Esophagus squamous epithelium (tissue), 4 donors: ENCODE measurements around the gene HSBP1L1.

Experiments
- POLR2A ChIP-seq, 4 donors: fragments of 450-650 bp; IDR thresholded peaks; one replicate each; pipeline ENCODE4 v1.6.1; 2017; ENCODE audit warnings: antibody characterized with exemption in 4 of 4, mild to moderate bottlenecking in 4 of 4, moderate library complexity in 3 of 4
- TF ChIP-seq, protein P1 (sequence below), 6 experiments: fragments of 450-650 bp in 4 of 6; fragments of 200-600 bp in 2 of 6; sonication (generic) in 2 of 6; IDR thresholded peaks; one replicate each; pipeline ENCODE4 v1.5.1; 2016 to 2019; ENCODE audit warnings: antibody characterized with exemption in 6 of 6, mild to moderate bottlenecking in 4 of 6, moderate library complexity in 4 of 6

DNA sequence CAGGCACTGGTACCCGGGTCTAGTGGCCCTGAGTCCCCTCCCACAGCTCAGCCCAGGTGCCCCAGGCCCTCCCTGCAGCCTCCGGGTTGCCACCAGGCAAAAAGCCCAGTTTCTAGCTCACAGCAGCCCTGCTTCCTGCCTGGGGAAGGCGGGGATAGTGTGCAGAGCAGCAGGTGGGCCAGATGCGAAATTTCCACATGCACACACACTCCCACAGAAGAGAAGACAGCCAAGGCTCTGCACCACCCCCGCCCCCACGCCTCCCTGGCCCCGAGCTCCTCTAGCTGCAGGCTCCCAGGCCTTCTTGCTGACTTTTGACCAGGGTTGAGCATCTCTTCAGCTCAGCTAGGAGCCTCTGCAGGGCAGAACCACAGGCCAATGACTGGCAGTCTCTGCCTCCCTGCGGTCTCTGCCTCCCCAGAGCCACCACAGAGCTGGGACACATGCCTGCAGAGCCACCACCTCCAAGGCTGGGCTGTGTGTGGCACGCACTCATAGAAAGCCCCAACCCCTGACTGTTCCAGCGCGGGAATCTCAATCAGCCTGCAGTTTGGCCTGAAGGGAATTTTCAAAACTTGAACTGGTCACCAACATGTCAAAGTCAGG, 20.2 kb upstream of the HSBP1L1 start:
- TF ChIP-seq, protein P1, sequence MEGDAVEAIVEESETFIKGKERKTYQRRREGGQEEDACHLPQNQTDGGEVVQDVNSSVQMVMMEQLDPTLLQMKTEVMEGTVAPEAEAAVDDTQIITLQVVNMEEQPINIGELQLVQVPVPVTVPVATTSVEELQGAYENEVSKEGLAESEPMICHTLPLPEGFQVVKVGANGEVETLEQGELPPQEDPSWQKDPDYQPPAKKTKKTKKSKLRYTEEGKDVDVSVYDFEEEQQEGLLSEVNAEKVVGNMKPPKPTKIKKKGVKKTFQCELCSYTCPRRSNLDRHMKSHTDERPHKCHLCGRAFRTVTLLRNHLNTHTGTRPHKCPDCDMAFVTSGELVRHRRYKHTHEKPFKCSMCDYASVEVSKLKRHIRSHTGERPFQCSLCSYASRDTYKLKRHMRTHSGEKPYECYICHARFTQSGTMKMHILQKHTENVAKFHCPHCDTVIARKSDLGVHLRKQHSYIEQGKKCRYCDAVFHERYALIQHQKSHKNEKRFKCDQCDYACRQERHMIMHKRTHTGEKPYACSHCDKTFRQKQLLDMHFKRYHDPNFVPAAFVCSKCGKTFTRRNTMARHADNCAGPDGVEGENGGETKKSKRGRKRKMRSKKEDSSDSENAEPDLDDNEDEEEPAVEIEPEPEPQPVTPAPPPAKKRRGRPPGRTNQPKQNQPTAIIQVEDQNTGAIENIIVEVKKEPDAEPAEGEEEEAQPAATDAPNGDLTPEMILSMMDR (IDR thresholded peaks at IDR 0.05), result no peak
- no peak for TF ChIP-seq POLR2A (IDR thresholded peaks at IDR 0.05)
